ENCODE results near the gene ZNF710. TPM values are rescaled to one million over a fixed set of nuclear protein-coding genes. Genes with fewer than 3 reads are reported as not detected.

The ZNF710 gene
- total and polyA plus RNA-seq, 2 donors (not counting 3 experiments of a cell fraction or from before 2014, with no cell fraction given), result 8.9 to 32.4 TPM

GRCh38 chr15:90101969-90102890 lies 101.1 kb downstream of the ZNF710 start, which contains the start of gene IDH2:
Gene IDH2, minus strand, starts transcription at chr15:90102468. Its CDS starts 78 bp downstream, at chr15:90102390.
- TF ChIP-seq MAX (IDR thresholded peaks at IDR 0.05; ENCODE audit: insufficient read depth, insufficient read length) (no peak), CTCF (IDR thresholded peaks at IDR 0.05; ENCODE audit: extremely low read depth in 1 of 2, insufficient read depth in 1 of 2, low read depth in 1 of 2, low read length in 2 of 2) (no peak), EZH2 (IDR thresholded peaks at IDR 0.05; ENCODE audit: borderline replicate concordance, low read depth, low read length, severe bottlenecking) (no peak), POLR2AphosphoS5 (IDR thresholded peaks at IDR 0.05; ENCODE audit: insufficient read depth, low read depth, low read length) (peak; percentile 97), POLR2A (IDR thresholded peaks at IDR 0.05; ENCODE audit: low read depth, low read length) (peak; percentile 95), FOS (IDR thresholded peaks at IDR 0.05; ENCODE audit: borderline replicate concordance, insufficient read depth, low read length) (no peak), MYC (IDR thresholded peaks at IDR 0.05; ENCODE audit: low read depth, low read length) (no peak), JUN (IDR thresholded peaks at IDR 0.05; ENCODE audit: borderline replicate concordance, insufficient read depth, insufficient read length, low read depth) (no peak)
- no peaks in the 10 kb centered on the region for H3K9me1 ChIP-seq (replicated peaks; ENCODE audit: control insufficient read depth, extremely low read depth, insufficient read depth, low read length)
- peak within 1 kb of the TSS; percentile 90 for H3K9ac ChIP-seq (replicated peaks; ENCODE audit: extremely low read depth, insufficient read depth, low read length)
- intact Hi-C loops (cut with micrococcal nuclease) (loop anchor here (5.0 kb wide), 1 partner anchor 130 kb away; the partner anchor contains the start of genes CIB1 and GDPGP1), dilution Hi-C loops (cut with MboI; ENCODE audit: extremely low pct_ligation_motif_present, low sequenced_read_pairs) (no loop called here)
- peak within 1 kb of the TSS; percentile 73 for H3K27ac ChIP-seq (ENCODE audit: insufficient read depth, low read depth, low read length)
- ChIA-PET POLR2A (interaction anchor here (0.5 to 1.9 kb wide), 4 partner anchors 20 to 187 kb away, joined by 3 to 5 read pairs (median 4); partner anchors contain the start of gene SEMA4B), CTCF (interaction anchor here (1.1 to 3.4 kb wide), 9 partner anchors 13 to 341 kb away, joined by 3 to 25 read pairs (median 3); no protein-coding TSS in a partner anchor)
- peaks cover 26% of the 10 kb centered on the region for H3K4me1 ChIP-seq (ENCODE audit: control insufficient read depth, extremely low read depth, insufficient read depth, low read length)
- no TSS peak for BruUV-seq (replicated peaks)
- H3K36me3 ChIP-seq (ENCODE audit: control insufficient read depth in 2 of 2, extremely low read depth in 1 of 2, insufficient read depth in 2 of 2, low read length in 2 of 2), result no peaks in the 10 kb centered on the region
- peak; percentile 87 for DNase-seq (ENCODE audit: low read depth, low spot score)
- H2AFZ ChIP-seq (ENCODE audit: low read depth, low read length), result peak within 1 kb of the TSS; percentile 88
- no peaks in the 10 kb centered on the region for H4K20me1 ChIP-seq (replicated peaks; ENCODE audit: control insufficient read depth, extremely low read depth, insufficient read depth, low read length)
- peaks cover 25% of the 10 kb centered on the region for H3K79me2 ChIP-seq (ENCODE audit: control insufficient read depth, insufficient read depth, low read length)
- no peak for FAIRE-seq
- H3K27me3 ChIP-seq (ENCODE audit: control insufficient read depth in 2 of 2, insufficient read depth in 2 of 2, low read length in 2 of 2), result no peaks in the 10 kb centered on the region
- H3K4me3 ChIP-seq (replicated peaks in 1 of 3; ENCODE audit: insufficient read depth in 1 of 3, low read depth in 1 of 3, low read length in 3 of 3), result peak within 1 kb of the TSS; percentile 72 to 83 (median 76)
- peak within 1 kb of the TSS; percentile 77 for H3K4me2 ChIP-seq (ENCODE audit: insufficient read depth, low read length)
- no peaks in the 10 kb centered on the region for H3K9me3 ChIP-seq (replicated peaks; ENCODE audit: control insufficient read depth, insufficient read depth, low read length)
